Retinal pigment epithelial cell (primary cell): ENCODE data around the gene ZNF296.

Experiments
- DNase-seq: peaks from one replicate; pipeline ENCODE4 v3.0.0-alpha.2; 2010; ENCODE audit warnings: low read depth
- H3K4me3 ChIP-seq: 2 replicates; pipeline ENCODE4 v1.5.1; 2011; ENCODE audit warnings: mild to moderate bottlenecking, low read length, control low read depth, moderate library complexity
- CTCF ChIP-seq: conservative IDR thresholded peaks from 2 replicates; pipeline ENCODE4 v1.5.1; 2011; ENCODE audit warnings: low read depth, low read length, control low read depth, inconsistent platforms

Gene ZNF296

GRCh38 chr19:45074744-45075300, 1.5 kb downstream of the ZNF296 start:
- H3K4me3 ChIP-seq = no peak overlapping the region
- TF ChIP-seq CTCF = no peak
- DNase-seq = no peak

GRCh38 chr19:45071969-45072790, 4.1 kb downstream of the ZNF296 start:
- no peak overlapping the region for H3K4me3 ChIP-seq
- TF ChIP-seq CTCF = no peak
- no peak for DNase-seq

GRCh38 chr19:45071545-45071938, 4.7 kb downstream of the ZNF296 start:
- DNase-seq = no peak
- no peak overlapping the region for H3K4me3 ChIP-seq
- no peak for TF ChIP-seq CTCF

GRCh38 chr19:45070861-45071544, 5.3 kb downstream of the ZNF296 start:
- DNase-seq = no peak
- TF ChIP-seq CTCF = no peak
- no peak overlapping the region for H3K4me3 ChIP-seq

GRCh38 chr19:45070214-45070613, 6.1 kb downstream of the ZNF296 start:
- TF ChIP-seq CTCF = no peak
- no peak overlapping the region for H3K4me3 ChIP-seq
- no peak for DNase-seq

GRCh38 chr19:45069056-45069455, 7.2 kb downstream of the ZNF296 start:
- no peak for DNase-seq
- no peak overlapping the region for H3K4me3 ChIP-seq
- no peak for TF ChIP-seq CTCF
